ENCODE results near the gene TBCA.
"Not testable (repeated sequence)": the region's sequence is repeated elsewhere in the genome, so short reads cannot be mapped to it uniquely, and the experiment has no call there.

TBCA gene

GRCh38 chr5:77707791-77708190 lies 68.3 kb downstream of the TBCA start:
- no peak for DNase-seq

- DNase-seq, result not testable (repeated sequence)
Observed at GRCh38 chr5:77699569-77699968, 76.6 kb downstream of the TBCA start.

GRCh38 chr5:77698920-77699319 lies 77.2 kb downstream of the TBCA start:
- DNase-seq, result no peak

- no peak for DNase-seq
Observed at GRCh38 chr5:77697692-77698091, 78.4 kb downstream of the TBCA start.

GRCh38 chr5:77696120-77696519 lies 80.0 kb downstream of the TBCA start:
- no peak for DNase-seq

GRCh38 chr5:77693913-77694312 lies 82.2 kb downstream of the TBCA start:
- no peak for DNase-seq

GRCh38 chr5:77683171-77683732 lies 92.9 kb downstream of the TBCA start:
- no peak for DNase-seq

GRCh38 chr5:77670526-77670925 lies 105.6 kb downstream of the TBCA start:
- DNase-seq, result no peak

GRCh38 chr5:77669677-77670076 lies 106.5 kb downstream of the TBCA start:
- DNase-seq, result no peak

- no peak for DNase-seq
Observed at GRCh38 chr5:77663090-77663863, 112.9 kb downstream of the TBCA start.

- peak in 1 of 5 donors; percentile 15 for DNase-seq
Observed at GRCh38 chr5:77662635-77663034, 113.5 kb downstream of the TBCA start.

GRCh38 chr5:77658662-77659061 lies 117.5 kb downstream of the TBCA start:
- no peak for DNase-seq

GRCh38 chr5:77651343-77651742 lies 124.8 kb downstream of the TBCA start:
- no peak for DNase-seq

GRCh38 chr5:77650686-77651085 lies 125.5 kb downstream of the TBCA start:
- no peak for DNase-seq

GRCh38 chr5:77649776-77650175 lies 126.4 kb downstream of the TBCA start:
- no peak for DNase-seq

- no peak for DNase-seq
Observed at GRCh38 chr5:77645995-77646639, 130.0 kb downstream of the TBCA start.

- peak in 1 of 5 donors; percentile 41 for DNase-seq
Observed at GRCh38 chr5:77645158-77645994, 130.8 kb downstream of the TBCA start.

- no peak for DNase-seq
Observed at GRCh38 chr5:77644371-77645157, 131.6 kb downstream of the TBCA start.

GRCh38 chr5:77643654-77644370 lies 132.3 kb downstream of the TBCA start:
- DNase-seq, result no peak

GRCh38 chr5:77642738-77643653 lies 133.1 kb downstream of the TBCA start:
- DNase-seq, result no peak
